Myometrial cell (primary cell): ENCODE results near the gene GZMA. TPM values are rescaled to one million over a fixed set of nuclear protein-coding genes. Genes with fewer than 3 reads are reported as not detected.

Experiments used
- total RNA-seq: library from RNA; depleted of rRNA; stranded (reverse); fragments of >200 nt; gene quantifications from 2 replicates; pipeline ENCODE4 v1.2.3, GENCODE V29; 2015

The GZMA gene
- not detected in 2 replicates for total RNA-seq

GRCh38 chr5:55102348-55102747, at the start of gene GZMA:
Gene GZMA, plus strand, starts transcription at chr5:55102646. Its CDS starts 37 bp downstream, at chr5:55102683.

Other genes starting within 250 kb of the GZMA start
- 1.2 and 6.6 TPM in 2 replicates for gene ESM1, start 117.1 kb upstream of the GZMA start, total RNA-seq
- gene GZMK, start 78.4 kb upstream of the GZMA start, total RNA-seq: not detected in 2 replicates
- gene GPX8, start 57.5 kb downstream of the GZMA start, total RNA-seq: 149 and 187 TPM in 2 replicates
- gene CDC20B, start 70.5 kb downstream of the GZMA start, total RNA-seq: not detected in 2 replicates
- not detected in 2 replicates for gene MCIDAS, start 124.7 kb downstream of the GZMA start, total RNA-seq
- not detected in 2 replicates for gene CCNO, start 131.0 kb downstream of the GZMA start, total RNA-seq
- 26.8 and 33.0 TPM in 2 replicates for gene DHX29, start 205.0 kb downstream of the GZMA start, total RNA-seq
- 67.2 and 68.4 TPM in 2 replicates for gene MTREX, start 205.3 kb downstream of the GZMA start, total RNA-seq